DOHH2 (cell line): ENCODE measurements around the gene ZCWPW1.

ENCODE experiments used
- H3F3A ChIP-seq: fragments of 200-600 bp; sonication (generic), shearing (Covaris generic); 2 replicates; pipeline ENCODE4 v1.6.0; 2016; ENCODE audit warnings: antibody characterized with exemption, mild to moderate bottlenecking; ENCODE audit not compliant: control insufficient read depth, insufficient read depth
- H3K27ac ChIP-seq: fragments of 200-600 bp; sonication (generic); 2 replicates; pipeline ENCODE4 v1.5.1; 2014; ENCODE audit warnings: low read depth, mild to moderate bottlenecking, low read length, moderate library complexity
- H3K27me3 ChIP-seq: fragments of 200-600 bp; sonication (generic); 2 replicates; pipeline ENCODE4 v1.6.1; 2014; ENCODE audit warnings: mild to moderate bottlenecking, low read length, mixed read lengths; ENCODE audit not compliant: control insufficient read depth
- H3K36me3 ChIP-seq: fragments of 200-600 bp; sonication (generic); 2 replicates; pipeline ENCODE4 v1.6.1; 2014; ENCODE audit warnings: mild to moderate bottlenecking, low read length, moderate library complexity, mixed read lengths; ENCODE audit not compliant: control insufficient read depth
- H3K4me1 ChIP-seq: fragments of 200-600 bp; sonication (generic); 2 replicates; pipeline ENCODE4 v1.6.1; 2014; ENCODE audit warnings: mild to moderate bottlenecking, low read length, mixed read lengths; ENCODE audit not compliant: control insufficient read depth
- H3K4me2 ChIP-seq: fragments of 200-600 bp; sonication (generic); 2 replicates; pipeline ENCODE4 v1.6.0; 2014; ENCODE audit warnings: mild to moderate bottlenecking, low read length, moderate library complexity
- H3K4me3 ChIP-seq: fragments of 200-600 bp; sonication (generic); 2 replicates; pipeline ENCODE4 v1.5.1; 2014; ENCODE audit warnings: mild to moderate bottlenecking, low read length, mixed read lengths
- H3K79me2 ChIP-seq: fragments of 200-600 bp; sonication (generic); 2 replicates; pipeline ENCODE4 v1.6.1; 2014; ENCODE audit warnings: mild to moderate bottlenecking, low read length, mixed read lengths; ENCODE audit not compliant: control insufficient read depth
- H3K9me2 ChIP-seq: fragments of 200-600 bp; sonication (generic); replicated peaks from 2 replicates; pipeline ENCODE4 v1.6.1; 2014; ENCODE audit warnings: mild to moderate bottlenecking, low read length, mixed read lengths; ENCODE audit not compliant: control insufficient read depth
- H3K9me3 ChIP-seq: fragments of 200-600 bp; sonication (generic); 2 replicates; pipeline ENCODE4 v1.6.1; 2014; ENCODE audit warnings: antibody characterized with exemption, low read length, mixed read lengths; ENCODE audit not compliant: control insufficient read depth, insufficient read depth
- H4K20me1 ChIP-seq: fragments of 200-600 bp; sonication (generic); 2 replicates; pipeline ENCODE4 v1.6.0; 2014; ENCODE audit warnings: low read depth, mild to moderate bottlenecking, antibody characterized with exemption, low read length, moderate library complexity; ENCODE audit not compliant: control insufficient read depth, insufficient read depth
- CTCF ChIP-seq: fragments of 200-600 bp; sonication (generic); IDR thresholded peaks from one replicate; pipeline ENCODE4 v1.5.1; 2014; ENCODE audit warnings: antibody characterized with exemption, mild to moderate bottlenecking, low read depth, low read length; ENCODE audit not compliant: poor library complexity, severe bottlenecking
- EZH2phosphoT487 ChIP-seq: fragments of 200-600 bp; sonication (generic); IDR thresholded peaks from 2 replicates; pipeline ENCODE4 v1.6.1; 2017; ENCODE audit warnings: borderline replicate concordance, mild to moderate bottlenecking, antibody characterized with exemption, low read length, moderate library complexity, mixed read lengths

The ZCWPW1 gene

GRCh38 chr7:100419660-100420226 is 8.8 kb downstream of the ZCWPW1 start:
- Histone ChIP-seq H3K9me2 (no peaks in the 10 kb centered on the region), H3K9me3 (no peaks in the 10 kb centered on the region), H4K20me1 (no peaks in the 10 kb centered on the region), H3K79me2 (no peaks in the 10 kb centered on the region), H3K36me3 (no peaks in the 10 kb centered on the region), H3K4me1 (peaks cover 11% of the 10 kb centered on the region), H3K27me3 (no peaks in the 10 kb centered on the region), H3K4me2 (no peak overlapping the region), H3K27ac (no peak overlapping the region), H3K4me3 (no peak overlapping the region), H3F3A (peaks cover under 1% of the 10 kb centered on the region; the same call in 1 of the 2 replicates)
- TF ChIP-seq EZH2phosphoT487 (no peak), CTCF (no peak)

- H3K79me2 ChIP-seq = no peaks in the 10 kb centered on the region
- peaks cover 11% of the 10 kb centered on the region for H3K4me1 ChIP-seq
- H3K9me3 ChIP-seq = no peaks in the 10 kb centered on the region
- H3K27me3 ChIP-seq = no peaks in the 10 kb centered on the region
- H3K27ac ChIP-seq = no peak overlapping the region
- no peaks in the 10 kb centered on the region for H4K20me1 ChIP-seq
- no peak overlapping the region for H3K4me3 ChIP-seq
- no peaks in the 10 kb centered on the region for H3F3A ChIP-seq
- no peak overlapping the region for H3K4me2 ChIP-seq
- H3K36me3 ChIP-seq = no peaks in the 10 kb centered on the region
- H3K9me2 ChIP-seq = no peaks in the 10 kb centered on the region
- TF ChIP-seq CTCF (no peak), EZH2phosphoT487 (no peak)
Measured at GRCh38 chr7:100418930-100419659, 9.4 kb downstream of the ZCWPW1 start.

GRCh38 chr7:100415448-100415847 is 13.1 kb downstream of the ZCWPW1 start:
- H3K9me2 ChIP-seq = no peaks in the 10 kb centered on the region
- H3K9me3 ChIP-seq = no peaks in the 10 kb centered on the region
- H3K4me2 ChIP-seq = no peak overlapping the region
- TF ChIP-seq CTCF (no peak), EZH2phosphoT487 (no peak)
- H3K27me3 ChIP-seq = 0 out of 2 replicates have a peak, but pooled peaks cover 3% of the 10 kb centered on the region
- no peak overlapping the region for H3K27ac ChIP-seq
- no peak overlapping the region for H3K4me3 ChIP-seq
- no peaks in the 10 kb centered on the region for H4K20me1 ChIP-seq
- peaks cover 32% of the 10 kb centered on the region for H3K4me1 ChIP-seq
- H3K36me3 ChIP-seq = no peaks in the 10 kb centered on the region
- no peaks in the 10 kb centered on the region for H3F3A ChIP-seq
- H3K79me2 ChIP-seq = no peaks in the 10 kb centered on the region
